Right lung (tissue), 10 donors: ENCODE measurements around the gene IRF2. TPM values are rescaled to one million over a fixed set of nuclear protein-coding genes. Genes with fewer than 3 reads are reported as not detected.
A peak's percentile ranks its signal among the peaks of the same experiment; 100 is the strongest.

Experiments
- DNase-seq, 2 donors: peaks; one replicate each; pipeline ENCODE4 v3.0.0-alpha.2; 2013
- long read RNA-seq, 8 donors: transcript quantifications; one replicate each; lab custom pipeline, GENCODE V29; 2026
- polyA plus RNA-seq, 5 donors: library from polyadenylated mRNA; unstranded; fragments of 120-200 nt; gene quantifications; one replicate each; pipeline versions ENCODE4 v1.2.1 to v1.2.3, GENCODE V29; 2013; ENCODE audit warnings: inconsistent platforms in 1 of 5, low replicate concordance in 1 of 5; ENCODE audit not compliant: insufficient read length in 5 of 5, insufficient read depth in 1 of 5

Gene IRF2
- 10 to 100 TPM; 43.9 to 57.1 (median 46.7) TPM for polyA plus RNA-seq
- long read RNA-seq, donor 1, transcript IRF2-201 (9 exons, 2,303 nt) = major isoform, 7 of 20 reads
- long read RNA-seq, donor 1, partial matches to known transcripts = 13 of 20 reads
- long read RNA-seq, donor 1, other reads (novel, unspliced or antisense) = 0 of 20 reads
- long read RNA-seq, donor 2, transcript IRF2-201 (9 exons, 2,303 nt) = major isoform, 9 of 9 reads
- long read RNA-seq, donor 2, partial matches to known transcripts = 0 of 9 reads
- long read RNA-seq, donor 2, other reads (novel, unspliced or antisense) = 0 of 9 reads
- long read RNA-seq, donor 3, partial matches to known transcripts = 9 of 12 reads
- long read RNA-seq, donor 3, other reads (novel, unspliced or antisense) = 0 of 12 reads
- long read RNA-seq, donor 4, partial matches to known transcripts = 0 of 4 reads
- long read RNA-seq, donor 4, other reads (novel, unspliced or antisense) = 0 of 4 reads
- long read RNA-seq, donor 5, transcript IRF2-201 (9 exons, 2,303 nt) = major isoform, 6 of 18 reads
- long read RNA-seq, donor 5, partial matches to known transcripts = 11 of 18 reads
- long read RNA-seq, donor 5, other reads (novel, unspliced or antisense) = 0 of 18 reads
- long read RNA-seq, donor 6, transcript IRF2-201 (9 exons, 2,303 nt) = major isoform, 9 of 19 reads
- long read RNA-seq, donor 6, partial matches to known transcripts = 10 of 19 reads
- long read RNA-seq, donor 6, other reads (novel, unspliced or antisense) = 0 of 19 reads
- long read RNA-seq, donor 7, transcript IRF2-201 (9 exons, 2,303 nt) = major isoform, 8 of 8 reads
- long read RNA-seq, donor 7, partial matches to known transcripts = 0 of 8 reads
- long read RNA-seq, donor 7, other reads (novel, unspliced or antisense) = 0 of 8 reads
- long read RNA-seq, donor 8, partial matches to known transcripts = 0 of 1 reads
- long read RNA-seq, donor 8, other reads (novel, unspliced or antisense) = 0 of 1 reads

- DNase-seq = peak; percentile 97 to 98
Measured at GRCh38 chr4:184474263-184475095, at the start of gene IRF2. TSS of gene IRF2 (minus strand) at chr4:184474550. CDS start at chr4:184429064, 45,486 bp downstream.

- DNase-seq = no peak
Measured at GRCh38 chr4:184515606-184516005, 41.3 kb upstream of the IRF2 start.

GRCh38 chr4:184514121-184514988 is 40.0 kb upstream of the IRF2 start:
- peak; percentile 82 to 88 for DNase-seq

GRCh38 chr4:184513802-184514120 is 39.4 kb upstream of the IRF2 start:
- DNase-seq = no peak

GRCh38 chr4:184511156-184511555 is 36.8 kb upstream of the IRF2 start:
- DNase-seq = no peak

GRCh38 chr4:184510401-184510800 is 36.1 kb upstream of the IRF2 start:
- DNase-seq = no peak

- DNase-seq = no peak
Measured at GRCh38 chr4:184506527-184507121, 32.3 kb upstream of the IRF2 start.

GRCh38 chr4:184504385-184504784 is 30.0 kb upstream of the IRF2 start:
- DNase-seq = no peak

GRCh38 chr4:184503869-184504300 is 29.5 kb upstream of the IRF2 start:
- DNase-seq = no peak

- no peak for DNase-seq
Measured at GRCh38 chr4:184500748-184501589, 26.6 kb upstream of the IRF2 start.

- DNase-seq = no peak
Measured at GRCh38 chr4:184499996-184500395, 25.6 kb upstream of the IRF2 start.

GRCh38 chr4:184498598-184498997 is 24.2 kb upstream of the IRF2 start:
- no peak for DNase-seq

GRCh38 chr4:184489771-184490170 is 15.4 kb upstream of the IRF2 start:
- DNase-seq = no peak

- no peak for DNase-seq
Measured at GRCh38 chr4:184487503-184487902, 13.2 kb upstream of the IRF2 start.

GRCh38 chr4:184485279-184485678 is 10.9 kb upstream of the IRF2 start:
- DNase-seq = no peak

GRCh38 chr4:184481544-184481943 is 7.2 kb upstream of the IRF2 start:
- no peak for DNase-seq

- no peak for DNase-seq
Measured at GRCh38 chr4:184479516-184479950, 5.2 kb upstream of the IRF2 start.

- no peak for DNase-seq
Measured at GRCh38 chr4:184477201-184477999, 3.0 kb upstream of the IRF2 start.
